Measurements from ENCODE around the gene SMC1B.
"Not testable (repeated sequence)": the region's sequence is repeated elsewhere in the genome, so short reads cannot be mapped to it uniquely, and the experiment has no call there.

DNA sequence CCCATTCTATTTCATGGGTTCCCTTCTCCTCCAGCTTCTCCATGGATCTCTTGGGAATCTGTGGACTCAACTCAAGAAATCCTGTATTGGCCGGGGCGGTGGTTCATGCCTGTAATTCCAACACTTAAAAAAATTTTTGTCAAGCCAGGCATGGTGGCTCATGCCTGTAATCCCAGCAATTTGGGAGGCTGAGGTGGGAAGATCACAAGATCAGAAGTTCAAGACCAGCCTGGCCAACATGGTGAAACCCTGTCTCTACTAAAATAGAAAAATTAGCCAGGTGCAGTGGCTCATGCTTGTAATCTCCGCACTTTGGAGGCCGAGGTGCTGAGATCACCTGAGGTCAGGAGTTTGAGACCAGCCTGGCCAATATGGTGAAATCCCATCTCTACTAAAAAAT is 34.2 kb upstream of the SMC1B start:
- TF ChIP-seq, protein P1, sequence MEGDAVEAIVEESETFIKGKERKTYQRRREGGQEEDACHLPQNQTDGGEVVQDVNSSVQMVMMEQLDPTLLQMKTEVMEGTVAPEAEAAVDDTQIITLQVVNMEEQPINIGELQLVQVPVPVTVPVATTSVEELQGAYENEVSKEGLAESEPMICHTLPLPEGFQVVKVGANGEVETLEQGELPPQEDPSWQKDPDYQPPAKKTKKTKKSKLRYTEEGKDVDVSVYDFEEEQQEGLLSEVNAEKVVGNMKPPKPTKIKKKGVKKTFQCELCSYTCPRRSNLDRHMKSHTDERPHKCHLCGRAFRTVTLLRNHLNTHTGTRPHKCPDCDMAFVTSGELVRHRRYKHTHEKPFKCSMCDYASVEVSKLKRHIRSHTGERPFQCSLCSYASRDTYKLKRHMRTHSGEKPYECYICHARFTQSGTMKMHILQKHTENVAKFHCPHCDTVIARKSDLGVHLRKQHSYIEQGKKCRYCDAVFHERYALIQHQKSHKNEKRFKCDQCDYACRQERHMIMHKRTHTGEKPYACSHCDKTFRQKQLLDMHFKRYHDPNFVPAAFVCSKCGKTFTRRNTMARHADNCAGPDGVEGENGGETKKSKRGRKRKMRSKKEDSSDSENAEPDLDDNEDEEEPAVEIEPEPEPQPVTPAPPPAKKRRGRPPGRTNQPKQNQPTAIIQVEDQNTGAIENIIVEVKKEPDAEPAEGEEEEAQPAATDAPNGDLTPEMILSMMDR (IDR thresholded peaks at IDR 0.05) = not testable (repeated sequence)
- not testable (repeated sequence) for TF ChIP-seq POLR2A (IDR thresholded peaks at IDR 0.05)

Measured in gastroesophageal sphincter (tissue), 3 donors.